SK-N-SH (cell line): Measurements from ENCODE around the gene CABP4.

Experiments used
- NRF1 ChIP-seq: IDR thresholded peaks from 2 replicates; pipeline ENCODE4 v1.6.1; 2012; ENCODE audit warnings: low read depth, mild to moderate bottlenecking, low read length
- POLR2AphosphoS5 ChIP-seq: IDR thresholded peaks from 2 replicates; pipeline ENCODE4 v1.6.1; 2012; ENCODE audit warnings: low read depth, low read length
- RCOR1 ChIP-seq: fragments of 150-350 bp; IDR thresholded peaks from 2 replicates; pipeline ENCODE4 v1.6.1; 2017; ENCODE audit warnings: antibody characterized with exemption, low read length
- RFX5 ChIP-seq: IDR thresholded peaks from 2 replicates; pipeline ENCODE4 v1.6.1; 2012; ENCODE audit warnings: mild to moderate bottlenecking, improper control_type of control experiment, low read length
- TF ChIP-seq, protein P1 (sequence below): fragments of 200-600 bp; sonication (generic); IDR thresholded peaks from 2 replicates; pipeline ENCODE4 v1.6.1; 2017; ENCODE audit warnings: antibody characterized with exemption, mild to moderate bottlenecking, moderate library complexity
- TF ChIP-seq, protein P2 (sequence below): fragments of 150-350 bp; IDR thresholded peaks from 2 replicates; pipeline ENCODE4 v1.6.1; 2017; ENCODE audit warnings: antibody characterized with exemption, low read length, low read depth, borderline replicate concordance
- TF ChIP-seq, protein P3 (sequence below): IDR thresholded peaks from 2 replicates; pipeline ENCODE4 v1.4.0; 2012; ENCODE audit warnings: low read depth, borderline replicate concordance
- TF ChIP-seq, protein P4 (sequence below): IDR thresholded peaks from 2 replicates; pipeline ENCODE4 v1.4.0; 2012; ENCODE audit warnings: low read depth

DNA sequence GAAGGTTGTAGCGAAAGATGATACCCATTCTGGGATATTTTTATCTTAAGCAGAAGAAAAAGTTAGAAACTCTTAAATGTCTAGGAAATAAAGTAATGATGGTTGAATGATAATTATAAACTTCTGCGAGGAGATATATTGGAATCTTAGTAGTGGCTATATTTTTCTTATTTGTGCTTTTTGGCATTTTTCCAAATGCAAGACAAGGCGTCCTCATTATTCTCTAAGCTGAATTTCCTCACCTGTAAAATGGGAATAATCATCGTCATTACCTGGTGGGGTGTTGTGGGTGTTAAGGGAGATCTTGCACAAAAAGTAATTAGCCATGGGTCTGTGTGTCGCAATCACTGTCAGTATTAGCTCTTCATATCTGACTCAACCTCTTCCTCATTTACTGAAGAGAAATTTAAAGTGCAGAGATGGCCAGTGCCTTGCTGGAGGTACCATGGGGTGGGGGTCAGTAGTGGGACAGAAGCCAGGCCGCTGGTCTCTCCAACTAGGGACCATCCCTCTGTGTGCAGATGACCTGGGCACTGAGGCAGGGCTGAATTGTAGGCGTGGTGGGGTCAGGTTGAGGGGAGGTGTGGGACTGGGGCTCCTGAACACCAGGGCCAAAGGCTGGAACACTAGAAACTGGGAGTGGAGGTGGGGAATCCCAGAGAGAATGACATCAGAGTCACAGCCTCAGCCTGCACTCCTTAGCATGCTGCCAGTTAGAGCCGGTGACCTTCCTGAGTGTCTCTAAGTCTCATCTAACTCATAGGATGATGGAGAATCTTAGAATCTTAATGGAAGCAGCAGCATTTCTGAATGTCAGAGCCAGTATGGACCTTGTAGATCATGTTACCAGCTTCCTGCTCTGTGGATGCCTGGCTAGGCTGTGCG lies 45.9 kb downstream of the CABP4 start:
- TF ChIP-seq, protein P1, sequence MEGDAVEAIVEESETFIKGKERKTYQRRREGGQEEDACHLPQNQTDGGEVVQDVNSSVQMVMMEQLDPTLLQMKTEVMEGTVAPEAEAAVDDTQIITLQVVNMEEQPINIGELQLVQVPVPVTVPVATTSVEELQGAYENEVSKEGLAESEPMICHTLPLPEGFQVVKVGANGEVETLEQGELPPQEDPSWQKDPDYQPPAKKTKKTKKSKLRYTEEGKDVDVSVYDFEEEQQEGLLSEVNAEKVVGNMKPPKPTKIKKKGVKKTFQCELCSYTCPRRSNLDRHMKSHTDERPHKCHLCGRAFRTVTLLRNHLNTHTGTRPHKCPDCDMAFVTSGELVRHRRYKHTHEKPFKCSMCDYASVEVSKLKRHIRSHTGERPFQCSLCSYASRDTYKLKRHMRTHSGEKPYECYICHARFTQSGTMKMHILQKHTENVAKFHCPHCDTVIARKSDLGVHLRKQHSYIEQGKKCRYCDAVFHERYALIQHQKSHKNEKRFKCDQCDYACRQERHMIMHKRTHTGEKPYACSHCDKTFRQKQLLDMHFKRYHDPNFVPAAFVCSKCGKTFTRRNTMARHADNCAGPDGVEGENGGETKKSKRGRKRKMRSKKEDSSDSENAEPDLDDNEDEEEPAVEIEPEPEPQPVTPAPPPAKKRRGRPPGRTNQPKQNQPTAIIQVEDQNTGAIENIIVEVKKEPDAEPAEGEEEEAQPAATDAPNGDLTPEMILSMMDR: no peak
- TF ChIP-seq, protein P2, sequence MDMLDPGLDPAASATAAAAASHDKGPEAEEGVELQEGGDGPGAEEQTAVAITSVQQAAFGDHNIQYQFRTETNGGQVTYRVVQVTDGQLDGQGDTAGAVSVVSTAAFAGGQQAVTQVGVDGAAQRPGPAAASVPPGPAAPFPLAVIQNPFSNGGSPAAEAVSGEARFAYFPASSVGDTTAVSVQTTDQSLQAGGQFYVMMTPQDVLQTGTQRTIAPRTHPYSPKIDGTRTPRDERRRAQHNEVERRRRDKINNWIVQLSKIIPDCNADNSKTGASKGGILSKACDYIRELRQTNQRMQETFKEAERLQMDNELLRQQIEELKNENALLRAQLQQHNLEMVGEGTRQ: no peak
- TF ChIP-seq, protein P3, sequence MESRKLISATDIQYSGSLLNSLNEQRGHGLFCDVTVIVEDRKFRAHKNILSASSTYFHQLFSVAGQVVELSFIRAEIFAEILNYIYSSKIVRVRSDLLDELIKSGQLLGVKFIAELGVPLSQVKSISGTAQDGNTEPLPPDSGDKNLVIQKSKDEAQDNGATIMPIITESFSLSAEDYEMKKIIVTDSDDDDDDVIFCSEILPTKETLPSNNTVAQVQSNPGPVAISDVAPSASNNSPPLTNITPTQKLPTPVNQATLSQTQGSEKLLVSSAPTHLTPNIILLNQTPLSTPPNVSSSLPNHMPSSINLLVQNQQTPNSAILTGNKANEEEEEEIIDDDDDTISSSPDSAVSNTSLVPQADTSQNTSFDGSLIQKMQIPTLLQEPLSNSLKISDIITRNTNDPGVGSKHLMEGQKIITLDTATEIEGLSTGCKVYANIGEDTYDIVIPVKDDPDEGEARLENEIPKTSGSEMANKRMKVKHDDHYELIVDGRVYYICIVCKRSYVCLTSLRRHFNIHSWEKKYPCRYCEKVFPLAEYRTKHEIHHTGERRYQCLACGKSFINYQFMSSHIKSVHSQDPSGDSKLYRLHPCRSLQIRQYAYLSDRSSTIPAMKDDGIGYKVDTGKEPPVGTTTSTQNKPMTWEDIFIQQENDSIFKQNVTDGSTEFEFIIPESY: no peak
- TF ChIP-seq NRF1: no peak
- TF ChIP-seq, protein P4, sequence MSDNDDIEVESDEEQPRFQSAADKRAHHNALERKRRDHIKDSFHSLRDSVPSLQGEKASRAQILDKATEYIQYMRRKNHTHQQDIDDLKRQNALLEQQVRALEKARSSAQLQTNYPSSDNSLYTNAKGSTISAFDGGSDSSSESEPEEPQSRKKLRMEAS: no peak
- no peak for TF ChIP-seq POLR2AphosphoS5
- no peak for TF ChIP-seq RFX5
- no peak for TF ChIP-seq RCOR1
